Upper lobe of left lung (tissue), 4 donors: ENCODE measurements around the gene CLC.

Experiments
- CTCF ChIP-seq, 6 experiments: fragments of 450-650 bp in 4 of 6; fragments of 200-600 bp in 2 of 6; sonication (generic) in 2 of 6; IDR thresholded peaks; one replicate each; pipeline ENCODE4 v1.5.1; 2016 to 2019; ENCODE audit warnings: antibody characterized with exemption in 6 of 6
- POLR2AphosphoS5 ChIP-seq, 2 donors: sonication (generic); formaldehyde crosslinking; IDR thresholded peaks; one replicate each; pipeline ENCODE4 v1.5.1; 2017; ENCODE audit warnings: antibody characterized with exemption in 2 of 2

- TF ChIP-seq POLR2AphosphoS5 (IDR thresholded peaks at IDR 0.05), result no peak
- no peak for TF ChIP-seq CTCF (IDR thresholded peaks at IDR 0.05)
Observed at GRCh38 chr19:39754971-39755370, 17.1 kb upstream of the CLC start.
